ENCODE results near the gene LRRC8E. TPM values are rescaled to one million over a fixed set of nuclear protein-coding genes. Genes with fewer than 3 reads are reported as not detected.

Gene LRRC8E
- total and polyA plus RNA-seq, 3 donors from 2014 or later: 0.79 to 1.4 (median 0.92) TPM

GRCh38 chr19:7921967-7922835, 33.9 kb downstream of the LRRC8E start:
- Histone ChIP-seq H3K4me3 (no peak overlapping the region), H3K4me1 (peaks cover 48% of the 10 kb centered on the region), H3K9me3 (no peaks in the 10 kb centered on the region), H3K27me3 (no peaks in the 10 kb centered on the region), H3K36me3 (ENCODE audit: low read depth, missing control alignments) (no peaks in the 10 kb centered on the region), H3K27ac (peak overlapping the region in 1 of 2 donors; percentile 80)
- intact Hi-C loops (cut with DNase I; ENCODE audit: low total_unique reads): no loop called here
- WGBS, 2 donors: 83 to 84% methylated on average over 14 to 31 of the region's 31 CpGs
- no peak for DNase-seq
- no peak for TF ChIP-seq POLR2A (IDR thresholded peaks at IDR 0.05)
- TF ChIP-seq, protein P1, sequence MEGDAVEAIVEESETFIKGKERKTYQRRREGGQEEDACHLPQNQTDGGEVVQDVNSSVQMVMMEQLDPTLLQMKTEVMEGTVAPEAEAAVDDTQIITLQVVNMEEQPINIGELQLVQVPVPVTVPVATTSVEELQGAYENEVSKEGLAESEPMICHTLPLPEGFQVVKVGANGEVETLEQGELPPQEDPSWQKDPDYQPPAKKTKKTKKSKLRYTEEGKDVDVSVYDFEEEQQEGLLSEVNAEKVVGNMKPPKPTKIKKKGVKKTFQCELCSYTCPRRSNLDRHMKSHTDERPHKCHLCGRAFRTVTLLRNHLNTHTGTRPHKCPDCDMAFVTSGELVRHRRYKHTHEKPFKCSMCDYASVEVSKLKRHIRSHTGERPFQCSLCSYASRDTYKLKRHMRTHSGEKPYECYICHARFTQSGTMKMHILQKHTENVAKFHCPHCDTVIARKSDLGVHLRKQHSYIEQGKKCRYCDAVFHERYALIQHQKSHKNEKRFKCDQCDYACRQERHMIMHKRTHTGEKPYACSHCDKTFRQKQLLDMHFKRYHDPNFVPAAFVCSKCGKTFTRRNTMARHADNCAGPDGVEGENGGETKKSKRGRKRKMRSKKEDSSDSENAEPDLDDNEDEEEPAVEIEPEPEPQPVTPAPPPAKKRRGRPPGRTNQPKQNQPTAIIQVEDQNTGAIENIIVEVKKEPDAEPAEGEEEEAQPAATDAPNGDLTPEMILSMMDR (IDR thresholded peaks at IDR 0.05): no peak

DNA sequence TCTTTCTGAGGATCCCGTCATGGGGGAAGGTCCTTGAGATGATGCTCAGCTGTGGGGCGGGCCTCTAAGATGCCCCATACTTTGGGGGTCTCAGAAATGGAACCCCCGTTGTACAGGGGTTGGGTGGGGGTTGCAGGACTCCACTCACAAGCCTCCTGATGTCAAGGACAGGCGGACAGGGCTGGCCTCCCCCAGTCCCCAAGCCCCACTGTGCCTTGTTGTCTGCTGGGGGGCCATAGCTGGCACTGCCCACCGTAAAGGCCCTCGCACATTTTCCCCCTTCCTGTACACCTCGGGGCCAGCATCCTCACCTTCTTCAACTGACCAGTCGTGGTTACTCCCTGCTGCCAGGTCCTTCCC, 34.5 kb downstream of the LRRC8E start:
- Histone ChIP-seq H3K27me3 (no peaks in the 10 kb centered on the region), H3K9me3 (no peaks in the 10 kb centered on the region), H3K4me1 (peaks cover 49% of the 10 kb centered on the region), H3K4me3 (no peak overlapping the region), H3K36me3 (ENCODE audit: low read depth, missing control alignments) (no peaks in the 10 kb centered on the region), H3K27ac (no peak overlapping the region)
- 85 to 96% methylated on average over 8 of the region's 8 CpGs for WGBS, 2 donors
- intact Hi-C loops (cut with DNase I; ENCODE audit: low total_unique reads): no loop called here
- TF ChIP-seq POLR2A (IDR thresholded peaks at IDR 0.05): no peak
- TF ChIP-seq, protein P1 (IDR thresholded peaks at IDR 0.05): no peak
- no peak for DNase-seq

- DNase-seq: no peak
- Histone ChIP-seq H3K36me3 (ENCODE audit: low read depth, missing control alignments) (no peaks in the 10 kb centered on the region), H3K4me3 (no peak overlapping the region), H3K27me3 (no peaks in the 10 kb centered on the region), H3K27ac (no peak overlapping the region), H3K4me1 (peaks cover 55% of the 10 kb centered on the region), H3K9me3 (no peaks in the 10 kb centered on the region)
- intact Hi-C loops (cut with DNase I; ENCODE audit: low total_unique reads): no loop called here
- 57 to 72% methylated on average over 8 to 28 of the region's 31 CpGs for WGBS, 2 donors
- TF ChIP-seq, protein P1 (IDR thresholded peaks at IDR 0.05): no peak
Measured at GRCh38 chr19:7923295-7924191, 35.2 kb downstream of the LRRC8E start.

- intact Hi-C loops (cut with DNase I; ENCODE audit: low total_unique reads): no loop called here
- WGBS, 2 donors: 59 to 63% methylated on average over 6 to 12 of the region's 12 CpGs
- H3K27ac ChIP-seq: peak overlapping the region in 1 of 2 donors; percentile 11
Measured at GRCh38 chr19:7924241-7924640, 35.9 kb downstream of the LRRC8E start.

More at GRCh38 chr19:7924241-7924640, 35.9 kb downstream of the LRRC8E start:
- Histone ChIP-seq H3K4me1 (peaks cover 61% of the 10 kb centered on the region), H3K9me3 (no peaks in the 10 kb centered on the region), H3K4me3 (no peak overlapping the region), H3K27me3 (no peaks in the 10 kb centered on the region), H3K36me3 (ENCODE audit: low read depth, missing control alignments) (no peaks in the 10 kb centered on the region)
- no peak for TF ChIP-seq POLR2A (IDR thresholded peaks at IDR 0.05)
- TF ChIP-seq, protein P1 (IDR thresholded peaks at IDR 0.05): no peak
- no peak for DNase-seq
